Kidney epithelial cell (primary cell): ENCODE data around the gene ELOVL5. TPM values are rescaled to one million over a fixed set of nuclear protein-coding genes. Genes with fewer than 3 reads are reported as not detected.

ENCODE experiments used
- DNase-seq: peaks from one replicate; pipeline ENCODE4 v3.0.0-alpha.2; 2010; ENCODE audit warnings: low read depth
- H3K27me3 ChIP-seq: 2 replicates; pipeline ENCODE4 v1.6.0; 2011; ENCODE audit warnings: low read length; ENCODE audit not compliant: control insufficient read depth, insufficient read depth
- H3K36me3 ChIP-seq: 2 replicates; pipeline ENCODE4 v1.5.1; 2011; ENCODE audit warnings: low read length; ENCODE audit not compliant: control insufficient read depth, insufficient read depth
- H3K4me3 ChIP-seq: 2 replicates; pipeline ENCODE4 v1.5.1; 2011; ENCODE audit warnings: low read depth, mild to moderate bottlenecking, control low read depth, low read length
- total RNA-seq: library from RNA; depleted of rRNA; stranded (reverse); fragments of >200 nt; gene quantifications from 2 replicates; pipeline ENCODE4 v1.2.3, GENCODE V29; 2015
- TF ChIP-seq, protein P1 (sequence below): IDR thresholded peaks from 2 replicates; pipeline ENCODE4 v1.5.1; 2011; ENCODE audit warnings: mild to moderate bottlenecking, moderate library complexity, low read length, control low read depth, inconsistent platforms; ENCODE audit not compliant: insufficient read depth, poor library complexity, severe bottlenecking

ELOVL5 gene
- total RNA-seq, 1 donor from 2014 or later = 63.6 TPM

DNA sequence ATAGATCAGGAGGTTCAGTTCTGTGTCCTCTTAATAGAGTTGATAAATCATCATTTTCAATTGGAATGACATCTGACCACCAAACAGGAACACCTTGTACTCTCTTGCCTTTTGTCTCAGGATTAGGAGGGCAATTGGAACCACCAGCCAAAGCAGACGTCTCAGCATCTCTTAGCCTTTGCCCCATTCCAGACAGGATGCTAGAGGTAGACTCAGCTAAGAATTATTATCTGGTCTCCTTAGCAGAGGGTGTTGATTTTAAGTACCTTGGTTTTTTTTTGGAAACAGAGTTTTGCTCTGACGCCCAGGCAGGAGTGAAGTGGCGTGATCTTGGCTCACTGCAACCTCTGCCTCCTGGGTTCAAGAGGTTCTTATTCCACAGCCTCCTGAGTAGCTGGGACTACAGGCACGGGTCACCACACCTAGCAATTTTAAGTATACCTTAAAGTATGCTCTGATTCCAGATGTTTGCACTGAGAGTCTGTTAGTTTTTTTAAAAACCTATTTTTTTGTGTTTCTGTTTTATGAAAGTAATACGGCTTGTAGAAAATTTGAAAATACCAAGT, 28.0 kb upstream of the ELOVL5 start:
- Histone ChIP-seq H3K27me3 (no peaks in the 10 kb centered on the region), H3K4me3 (no peak overlapping the region)
- TF ChIP-seq, protein P1, sequence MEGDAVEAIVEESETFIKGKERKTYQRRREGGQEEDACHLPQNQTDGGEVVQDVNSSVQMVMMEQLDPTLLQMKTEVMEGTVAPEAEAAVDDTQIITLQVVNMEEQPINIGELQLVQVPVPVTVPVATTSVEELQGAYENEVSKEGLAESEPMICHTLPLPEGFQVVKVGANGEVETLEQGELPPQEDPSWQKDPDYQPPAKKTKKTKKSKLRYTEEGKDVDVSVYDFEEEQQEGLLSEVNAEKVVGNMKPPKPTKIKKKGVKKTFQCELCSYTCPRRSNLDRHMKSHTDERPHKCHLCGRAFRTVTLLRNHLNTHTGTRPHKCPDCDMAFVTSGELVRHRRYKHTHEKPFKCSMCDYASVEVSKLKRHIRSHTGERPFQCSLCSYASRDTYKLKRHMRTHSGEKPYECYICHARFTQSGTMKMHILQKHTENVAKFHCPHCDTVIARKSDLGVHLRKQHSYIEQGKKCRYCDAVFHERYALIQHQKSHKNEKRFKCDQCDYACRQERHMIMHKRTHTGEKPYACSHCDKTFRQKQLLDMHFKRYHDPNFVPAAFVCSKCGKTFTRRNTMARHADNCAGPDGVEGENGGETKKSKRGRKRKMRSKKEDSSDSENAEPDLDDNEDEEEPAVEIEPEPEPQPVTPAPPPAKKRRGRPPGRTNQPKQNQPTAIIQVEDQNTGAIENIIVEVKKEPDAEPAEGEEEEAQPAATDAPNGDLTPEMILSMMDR = no peak

DNA sequence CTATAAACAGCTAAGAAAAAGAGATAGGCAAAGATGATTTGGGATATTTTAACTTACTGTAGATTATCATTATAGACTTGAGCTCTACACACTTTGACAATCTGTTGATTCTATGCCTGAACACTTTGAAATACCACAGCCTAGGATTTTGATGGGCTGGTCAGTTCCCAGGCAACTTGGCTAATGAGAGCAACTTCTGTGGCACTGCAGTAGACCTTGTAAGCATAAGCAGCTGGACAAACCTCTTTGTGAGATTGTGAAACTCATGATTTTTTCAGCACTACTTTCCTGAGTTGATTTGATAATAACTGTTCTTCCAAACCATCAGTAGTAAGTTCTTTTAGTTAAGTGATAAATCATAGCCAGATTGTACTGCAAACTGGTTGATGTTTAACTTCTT, 27.1 kb upstream of the ELOVL5 start:
- Histone ChIP-seq H3K36me3 (no peaks in the 10 kb centered on the region), H3K27me3 (no peaks in the 10 kb centered on the region), H3K4me3 (no peak overlapping the region)
- TF ChIP-seq, protein P1 = no peak
- no peak for DNase-seq

More for the DNA sequence above, 28.0 kb upstream of the ELOVL5 start:
- DNase-seq = no peak
- no peaks in the 10 kb centered on the region for H3K36me3 ChIP-seq

GRCh38 chr6:53373638-53374037, 24.9 kb upstream of the ELOVL5 start:
- no peaks in the 10 kb centered on the region for H3K27me3 ChIP-seq
- DNase-seq = no peak
- TF ChIP-seq, protein P1 = no peak

DNA sequence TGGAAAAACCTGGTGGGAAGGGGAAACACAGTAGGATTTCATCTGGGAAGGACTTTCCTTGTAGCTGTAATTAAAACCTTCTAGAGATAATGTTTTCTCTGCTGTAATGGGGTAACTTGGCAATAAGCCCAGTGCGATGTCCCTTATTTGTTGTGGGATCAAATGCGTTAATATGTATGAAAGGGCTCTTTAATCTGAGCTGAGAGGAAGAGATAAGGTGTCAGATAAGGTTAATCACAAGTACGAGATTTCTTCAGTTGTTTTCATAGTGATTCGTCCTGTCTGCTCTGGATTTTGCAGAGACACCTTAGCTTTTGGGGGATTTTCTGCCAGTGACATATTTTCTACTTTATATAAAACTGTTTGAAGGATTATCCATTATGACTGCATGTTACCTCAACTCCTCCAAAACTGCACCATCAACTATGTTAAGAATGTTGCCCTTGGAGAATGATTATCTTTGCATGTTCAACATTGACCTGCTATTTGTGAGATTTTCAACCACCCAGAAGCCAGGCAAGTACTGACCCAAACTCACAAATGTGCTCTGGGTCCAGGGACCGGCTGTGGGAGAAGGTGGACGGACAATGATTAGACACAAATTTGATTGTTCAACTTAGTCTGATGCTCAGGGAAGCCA, 21.2 kb upstream of the ELOVL5 start:
- Histone ChIP-seq H3K36me3 (no peaks in the 10 kb centered on the region), H3K27me3 (no peaks in the 10 kb centered on the region), H3K4me3 (no peak overlapping the region)
- DNase-seq = no peak
- TF ChIP-seq, protein P1 = no peak

More at GRCh38 chr6:53373638-53374037, 24.9 kb upstream of the ELOVL5 start:
- no peak overlapping the region for H3K4me3 ChIP-seq
- no peaks in the 10 kb centered on the region for H3K36me3 ChIP-seq

- TF ChIP-seq, protein P1 = no peak
- no peak for DNase-seq
- Histone ChIP-seq H3K36me3 (no peaks in the 10 kb centered on the region), H3K4me3 (no peak overlapping the region), H3K27me3 (no peaks in the 10 kb centered on the region)
Observed at GRCh38 chr6:53369051-53369450, 20.3 kb upstream of the ELOVL5 start.
